GM12878 (cell line): ENCODE data around the gene NELL1. TPM values are rescaled to one million over a fixed set of nuclear protein-coding genes. Genes with fewer than 3 reads are reported as not detected.

Source experiments
- ATAC-seq: fragments of 200-7000 bp; cut with Tn5 transposase; 3 replicates; pipeline ENCODE4 v1.9.1; 2020; ENCODE audit warnings: mild to moderate bottlenecking, moderate library complexity
- BruUV-seq: library from RNA; stranded (reverse); fragments of 400-500 nt; replicated peaks from 2 replicates; lab custom pipeline; 2021; lab: Mats Ljungman, UMichigan
- CTCF ChIA-PET: fragments of 300-600 bp; sonication (Branson Sonifier 250); formaldehyde crosslinking; extraction: SDS; loops from one replicate; lab custom pipeline; 2021; ENCODE audit warnings: inconsistent platforms; lab: Yijun Ruan, JAX
- POLR2A ChIA-PET: fragments of 350-600 bp; formaldehyde crosslinking; extraction: SDS; loops from one replicate; lab custom pipeline; 2021; ENCODE audit warnings: inconsistent platforms; lab: Charles Lee
- RAD21 ChIA-PET: fragments of 300-600 bp; sonication (Branson Sonifier 250); formaldehyde crosslinking; loops from one replicate; lab custom pipeline; 2023; ENCODE audit warnings: antibody characterized with exemption; ENCODE audit not compliant: unreplicated experiment; lab: Charles Lee
- SMC1A ChIA-PET: fragments of 300-600 bp; sonication (Branson Sonifier 250); formaldehyde crosslinking; loops from one replicate; lab custom pipeline; 2023; ENCODE audit not compliant: unreplicated experiment, uncharacterized antibody; lab: Charles Lee
- DNase-seq: peaks from one replicate; pipeline ENCODE4 v3.0.0-alpha.2; 2011; ENCODE audit warnings: low read depth, low spot score
- FAIRE-seq: peaks from 3 replicates; lab custom pipeline; 2011; peaks lifted over from hg19 to GRCh38; lab: Jason Lieb, UNC
- H2AFZ ChIP-seq: 2 replicates; pipeline ENCODE4 v1.6.0; 2011; ENCODE audit warnings: low read depth, low read length, control low read depth; ENCODE audit not compliant: control insufficient read depth
- H3K27ac ChIP-seq: 2 replicates; pipeline ENCODE4 v1.5.1; 2011; ENCODE audit warnings: control low read depth; ENCODE audit not compliant: control insufficient read depth, insufficient read depth
- H3K27me3 ChIP-seq, 2 experiments: replicated peaks in 1 of 2; 2 replicates each; pipeline versions ENCODE4 v1.6.0 to v1.6.1; 2011; ENCODE audit warnings: low read length in 1 of 2; ENCODE audit not compliant: control insufficient read depth in 2 of 2, insufficient read depth in 2 of 2
- H3K36me3 ChIP-seq, 2 experiments: 2 replicates each; pipeline ENCODE4 v1.5.1; 2011; ENCODE audit warnings: low read length in 1 of 2; ENCODE audit not compliant: control insufficient read depth in 2 of 2, insufficient read depth in 2 of 2
- H3K4me1 ChIP-seq: 2 replicates; pipeline ENCODE4 v1.6.1; 2011; ENCODE audit warnings: mild to moderate bottlenecking, low read length, moderate library complexity, mixed read lengths; ENCODE audit not compliant: control insufficient read depth, insufficient read depth
- H3K4me2 ChIP-seq: 2 replicates; pipeline ENCODE4 v1.6.0; 2011; ENCODE audit warnings: control low read depth; ENCODE audit not compliant: control insufficient read depth, insufficient read depth
- H3K4me3 ChIP-seq: fragments of 200-600 bp; sonication (generic); 2 replicates; pipeline ENCODE4 v1.5.1; 2016
- H3K79me2 ChIP-seq: 2 replicates; pipeline ENCODE4 v1.6.0; 2011; ENCODE audit warnings: low read length; ENCODE audit not compliant: control insufficient read depth, insufficient read depth
- H3K9ac ChIP-seq: 2 replicates; pipeline ENCODE4 v1.8.0; 2011; ENCODE audit warnings: low read length, control low read depth, mixed read lengths; ENCODE audit not compliant: control insufficient read depth, insufficient read depth
- H3K9me3 ChIP-seq: replicated peaks from 3 replicates; pipeline ENCODE4 v1.5.1; 2011; ENCODE audit warnings: mild to moderate bottlenecking, low read length; ENCODE audit not compliant: control insufficient read depth, insufficient read depth
- H4K20me1 ChIP-seq: 2 replicates; pipeline ENCODE4 v1.6.0; 2011; ENCODE audit not compliant: control insufficient read depth, insufficient read depth
- ATF7 ChIP-seq: fragments of 450-650 bp; IDR thresholded peaks from 2 replicates; pipeline ENCODE4 v1.6.1; 2016; ENCODE audit warnings: low read depth, mild to moderate bottlenecking
- CTCF ChIP-seq, 3 experiments: IDR thresholded peaks in 2 of 3; conservative IDR thresholded peaks in 1 of 3; 2 replicates each; pipeline ENCODE4 v1.5.1; 2011; ENCODE audit warnings: low read depth in 3 of 3, low read length in 3 of 3, mild to moderate bottlenecking in 3 of 3, control low read depth in 2 of 3, moderate library complexity in 2 of 3, inconsistent platforms in 1 of 3, mixed read lengths in 1 of 3; ENCODE audit not compliant: control insufficient read depth in 2 of 3, insufficient read depth in 1 of 3; ENCODE audit errors: extremely low read depth in 1 of 3
- FOXM1 ChIP-seq: IDR thresholded peaks from 2 replicates; pipeline ENCODE4 v1.6.1; 2012; ENCODE audit warnings: low read depth, mild to moderate bottlenecking, inconsistent platforms, low read length, moderate library complexity
- GABPA ChIP-seq: IDR thresholded peaks from 2 replicates; pipeline ENCODE4 v1.6.1; 2014; ENCODE audit warnings: antibody characterized with exemption, low read depth, mild to moderate bottlenecking, inconsistent platforms
- HDAC2 ChIP-seq: fragments of 200-600 bp; sonication (generic); IDR thresholded peaks from 2 replicates; pipeline ENCODE4 v1.6.1; 2017
- IRF5 ChIP-seq: fragments of 450-650 bp; IDR thresholded peaks from 2 replicates; pipeline ENCODE4 v1.6.1; 2017; ENCODE audit warnings: borderline replicate concordance
- MAX ChIP-seq: IDR thresholded peaks from 2 replicates; pipeline ENCODE4 v1.6.1; 2012; ENCODE audit warnings: low read depth, low read length, improper control_type of control experiment
- NFXL1 ChIP-seq: fragments of 450-650 bp; IDR thresholded peaks from 2 replicates; pipeline ENCODE4 v1.6.1; 2017; ENCODE audit warnings: antibody characterized with exemption, mild to moderate bottlenecking, borderline replicate concordance
- NFYB ChIP-seq: IDR thresholded peaks from 2 replicates; pipeline ENCODE4 v1.6.1; 2011; ENCODE audit warnings: low read depth, mild to moderate bottlenecking, low read length, improper control_type of control experiment, moderate library complexity; ENCODE audit not compliant: insufficient read depth
- NR2F1 ChIP-seq: fragments of 450-650 bp; conservative IDR thresholded peaks from 2 replicates; pipeline ENCODE4 v1.6.1; 2017; ENCODE audit warnings: mild to moderate bottlenecking
- PAX8 ChIP-seq: fragments of 450-650 bp; IDR thresholded peaks from 2 replicates; pipeline ENCODE4 v1.6.1; 2017; ENCODE audit warnings: mild to moderate bottlenecking, moderate library complexity
- RAD21 ChIP-seq: IDR thresholded peaks from 2 replicates; pipeline ENCODE4 v1.6.1; 2011; ENCODE audit warnings: mild to moderate bottlenecking, low read depth, low read length, moderate library complexity; ENCODE audit not compliant: insufficient read depth
- SMAD1 ChIP-seq: fragments of 450-650 bp; IDR thresholded peaks from 2 replicates; pipeline ENCODE4 v1.6.1; 2018; ENCODE audit warnings: mild to moderate bottlenecking, low read depth; ENCODE audit not compliant: partially characterized antibody
- TBL1XR1 ChIP-seq: IDR thresholded peaks from 2 replicates; pipeline ENCODE4 v1.6.1; 2012; ENCODE audit warnings: low read depth, low read length, improper control_type of control experiment
- WGBS: methylation state at CpG from one replicate; pipeline ENCODE4 v1.1.6; 2016; ENCODE audit warnings: low lambda C conversion rate; ENCODE audit not compliant: insufficient replicate concordance, insufficient coverage; ENCODE audit errors: missing lambda C conversion rate; 5-methylcytosine and 5-hydroxymethylcytosine counted together
- in situ Hi-C: fragments of 300-500 bp; cut with MboI; formaldehyde crosslinking; loops from 9 replicates; pipeline ENCODE4 v1.14.3; 2018; ENCODE audit warnings: mixed read lengths
- intact Hi-C: fragments of 100-400 bp; cut with micrococcal nuclease; formaldehyde crosslinking; loops from one replicate; pipeline ENCODE4 v1.14.2; 2022; ENCODE audit not compliant: unreplicated experiment
- polyA plus RNA-seq, 11 experiments: library from polyadenylated mRNA; depleted of rRNA in 4 of 11; unstranded in 6 of 11; stranded (reverse) in 5 of 11; fragments of >200 nt; fragmentation: Nextera tagmentation in 4 of 11; fragmentation: Illumina TruSeq in 1 of 11; extraction: Ambion mirVana in 4 of 11; extraction: Trizol in 1 of 11; gene quantifications; 1 replicate in 1 of 11; 2 replicates in 10 of 11; pipeline versions ENCODE4 v1.2.1 to v1.2.3, GENCODE V29; 2011 to 2016; ENCODE audit warnings: inconsistent platforms in 2 of 11, missing spikeins in 2 of 11, low read depth in 1 of 11
- total RNA-seq, 4 experiments: library from RNA; depleted of rRNA in 3 of 4; stranded (reverse); fragments of >200 nt in 3 of 4; fragmentation: Illumina TruSeq in 1 of 4; extraction: Trizol in 1 of 4; gene quantifications; 2 replicates each; pipeline versions ENCODE4 v1.2.1 to v1.2.3, GENCODE V29; 2013 to 2021

Gene NELL1
- total and polyA plus RNA-seq, 10 of the 15 experiments (the other 5 are each of a cell fraction or from before 2014, with no cell fraction given): 0.02 to 0.12 TPM; not detected in 8

- in situ Hi-C loops: no loop called here
- RAD21 ChIA-PET: no interaction called here
Measured at GRCh38 chr11:20949585-20949984, 280.2 kb downstream of the NELL1 start.

More at GRCh38 chr11:20949585-20949984, 280.2 kb downstream of the NELL1 start:
- no peak overlapping the region for H3K4me2 ChIP-seq
- no peak for FAIRE-seq
- H3K27me3 ChIP-seq: no peaks in the 10 kb centered on the region; a peak in 1 of 4 replicates
- H3K27ac ChIP-seq: no peak overlapping the region
- ChIA-PET CTCF (no interaction called here), POLR2A (no interaction called here), SMC1A (no interaction called here)
- no peaks in the 10 kb centered on the region for H4K20me1 ChIP-seq
- H3K36me3 ChIP-seq: no peaks in the 10 kb centered on the region
- BruUV-seq: no TSS peak
- no peak for DNase-seq
- no peak for TF ChIP-seq MAX
- no peak for TF ChIP-seq RAD21
- TF ChIP-seq NFYB: no peak
- no peak for TF ChIP-seq ATF7
- no peak for TF ChIP-seq NFXL1
- no peak for TF ChIP-seq IRF5
- TF ChIP-seq GABPA: no peak
- no peak for TF ChIP-seq PAX8
- TF ChIP-seq NR2F1: no peak
- TF ChIP-seq TBL1XR1: no peak
- TF ChIP-seq SMAD1: no peak
- TF ChIP-seq HDAC2: no peak
- TF ChIP-seq FOXM1: no peak
- no peak for TF ChIP-seq CTCF (IDR thresholded peaks at IDR 0.05 in 2 of 3, conservative IDR thresholded peaks at IDR 0.05 in 1 of 3; ENCODE audit: control insufficient read depth in 2 of 3, extremely low read depth in 1 of 3, insufficient read depth in 1 of 3, low read depth in 3 of 3, low read length in 3 of 3)
- H3K9me3 ChIP-seq: no peaks in the 10 kb centered on the region
- 43% methylated on average over 2 of the region's 2 CpGs for WGBS
- no peak overlapping the region for H2AFZ ChIP-seq
- intact Hi-C loops: no loop called here
- H3K9ac ChIP-seq: no peak overlapping the region
- H3K4me1 ChIP-seq: no peaks in the 10 kb centered on the region
- no peak overlapping the region for H3K4me3 ChIP-seq
- H3K79me2 ChIP-seq: no peaks in the 10 kb centered on the region
- no peak for ATAC-seq
